Psoas muscle (tissue), 8 donors: ENCODE measurements around the gene KIAA0319L. TPM values are rescaled to one million over a fixed set of nuclear protein-coding genes. Genes with fewer than 3 reads are reported as not detected.

Experiments used
- ATAC-seq, 4 donors: fragments of 200-7000 bp; cut with Tn5 transposase; one replicate each; pipeline ENCODE4 v1.9.1; 2020; ENCODE audit warnings: moderate library complexity in 3 of 4, mild to moderate bottlenecking in 2 of 4
- DNase-seq, 2 donors: peaks; one replicate each; pipeline ENCODE4 v3.0.0-alpha.2; 2020
- H3K27ac ChIP-seq: fragments of 200-600 bp; one replicate; pipeline ENCODE4 v1.8.0; 2022
- H3K27me3 ChIP-seq, 3 donors: fragments of 200-600 bp in 1 of 3; one replicate each; pipeline versions ENCODE4 v1.6.1 to v1.8.0; 2013 to 2022; ENCODE audit warnings: low read length in 2 of 3, mild to moderate bottlenecking in 2 of 3, moderate library complexity in 1 of 3; ENCODE audit not compliant: insufficient read depth in 3 of 3
- H3K36me3 ChIP-seq, 2 donors: fragments of 200-600 bp in 1 of 2; one replicate each; pipeline versions ENCODE4 v1.6.1 to v1.8.0; 2013 to 2022; ENCODE audit warnings: low read depth in 1 of 2, mild to moderate bottlenecking in 1 of 2, moderate library complexity in 1 of 2; ENCODE audit not compliant: insufficient read depth in 1 of 2
- H3K4me1 ChIP-seq: fragments of 200-600 bp; one replicate; pipeline ENCODE4 v1.8.0; 2022
- H3K4me3 ChIP-seq: fragments of 200-600 bp; one replicate; pipeline ENCODE4 v1.8.0; 2022; ENCODE audit warnings: mild to moderate bottlenecking
- H3K9me3 ChIP-seq: fragments of 200-600 bp; one replicate; pipeline ENCODE4 v1.8.0; 2022
- CTCF ChIP-seq: fragments of 200-600 bp; IDR thresholded peaks from one replicate; pipeline ENCODE4 v1.8.0; 2022; ENCODE audit warnings: antibody characterized with exemption
- WGBS, 3 donors: extraction: QIAGEN DNeasy Blood & Tissue Kit; methylation state at CpG; one replicate each; pipeline versions ENCODE4 v1.1.6 to v1.1.7; 2013; 5-methylcytosine and 5-hydroxymethylcytosine counted together
- intact Hi-C, 2 donors: fragments of 100-400 bp; cut with DNase I; formaldehyde crosslinking; loops; one replicate each; pipeline versions ENCODE4 v1.11.0 to v1.14.2; 2022
- polyA plus RNA-seq, 3 donors: library from polyadenylated mRNA; stranded (reverse); fragments of 200-250 nt; gene quantifications; one replicate each; pipeline ENCODE4 v1.2.3, GENCODE V29; 2013
- total RNA-seq, 4 donors: library from RNA; stranded (reverse); fragmentation: NEBNext Ultra II Directional in 2 of 4; extraction: Animal tissue kit (Norgen Biotek cat#: 25700) in 2 of 4; gene quantifications; one replicate each; pipeline versions ENCODE4 v1.2.1 to v1.2.4, GENCODE V29; 2021 to 2023
- donor health status: healthy with polysubstance abuse.
- donor health status: DM: no; HTN: no; CAD: no; lungs with moderate emphysema.
- donor health status: Bipolar disorder and iron deficiency.
- donor health status: healthy.
- donor health status: DM: yes; HTN: yes; CAD: no.
- donor health status: DM: no; HTN: no; CAD: no.
- donor health status: DM: no; HTN: no; CAD: no.
- donor health status: DM: yes; HTN: yes; CAD: no.

Gene KIAA0319L
- total and polyA plus RNA-seq, 7 donors, result 18.0 to 46.9 (median 35.7) TPM

- Histone ChIP-seq H3K9me3 (no peaks in the 10 kb centered on the region), H3K36me3 (peaks cover 0 to 33% of the 10 kb centered on the region in 2 donors), H3K4me3 (peak overlapping the region; percentile 99), H3K27ac (peak overlapping the region; percentile 99), H3K4me1 (peaks cover 43% of the 10 kb centered on the region), H3K27me3 (no peaks in the 10 kb centered on the region)
- intact Hi-C loops, result no loop called here
- no peak for TF ChIP-seq CTCF
- DNase-seq, result no peak
- peak in 3 of 4 donors; percentile 11 to 35 (median 21) for ATAC-seq
- 48 to 60% (median 53%) methylated on average over 10 of the region's 10 CpGs for WGBS, 3 donors
These were observed 1.4 kb downstream of the KIAA0319L start for GRCh38 chr1:35555601-35556477.

- WGBS, 3 donors, result 42 to 58% (median 51%) methylated on average over 4 of the region's 4 CpGs
- intact Hi-C loops, result no loop called here
- Histone ChIP-seq H3K27me3 (no peaks in the 10 kb centered on the region), H3K4me1 (peaks cover 38% of the 10 kb centered on the region), H3K36me3 (peaks cover 0 to 40% of the 10 kb centered on the region in 2 donors), H3K9me3 (no peaks in the 10 kb centered on the region), H3K27ac (peak overlapping the region; percentile 99), H3K4me3 (peak overlapping the region; percentile 99)
- no peak for TF ChIP-seq CTCF
- ATAC-seq (no peak), DNase-seq (no peak)
These were observed 2.0 kb downstream of the KIAA0319L start for GRCh38 chr1:35555212-35555584.

GRCh38 chr1:35554266-35555211, 2.7 kb downstream of the KIAA0319L start:
- peaks cover 0 to 44% of the 10 kb centered on the region in 2 donors for H3K36me3 ChIP-seq
- no peak for DNase-seq
- no peak for ATAC-seq
- H3K4me3 ChIP-seq, result no peak overlapping the region
- intact Hi-C loops, result no loop called here
- H3K9me3 ChIP-seq, result no peaks in the 10 kb centered on the region
- H3K27ac ChIP-seq, result peak overlapping the region; percentile 99
- 41 to 56% (median 46%) methylated on average over 7 of the region's 7 CpGs for WGBS, 3 donors
- no peak for TF ChIP-seq CTCF
- no peaks in the 10 kb centered on the region for H3K27me3 ChIP-seq
- peaks cover 38% of the 10 kb centered on the region for H3K4me1 ChIP-seq

GRCh38 chr1:35553851-35554250, 3.4 kb downstream of the KIAA0319L start:
- Histone ChIP-seq H3K4me3 (no peak overlapping the region), H3K36me3 (peaks cover 0 to 46% of the 10 kb centered on the region in 2 donors), H3K27me3 (no peaks in the 10 kb centered on the region), H3K27ac (no peak overlapping the region), H3K9me3 (no peaks in the 10 kb centered on the region), H3K4me1 (peaks cover 38% of the 10 kb centered on the region)
- DNase-seq (no peak), ATAC-seq (no peak)
- intact Hi-C loops, result no loop called here
- 53 to 67% (median 64%) methylated on average over 2 of the region's 2 CpGs for WGBS, 3 donors
- no peak for TF ChIP-seq CTCF
